Uterus (tissue), 2 donors: ENCODE results near the gene PCGF1.

ENCODE experiments used
- CTCF ChIP-seq, 4 experiments: fragments of 200-600 bp in 2 of 4; fragments of 450-650 bp in 2 of 4; sonication (generic) in 2 of 4; IDR thresholded peaks; one replicate each; pipeline ENCODE4 v1.5.1; 2016 to 2019; ENCODE audit warnings: antibody characterized with exemption in 4 of 4, mild to moderate bottlenecking in 2 of 4, moderate library complexity in 1 of 4
- POLR2A ChIP-seq, 2 donors: fragments of 450-650 bp; IDR thresholded peaks; one replicate each; pipeline ENCODE4 v1.6.1; 2016; ENCODE audit warnings: antibody characterized with exemption in 2 of 2, mild to moderate bottlenecking in 1 of 2, moderate library complexity in 1 of 2

- TF ChIP-seq CTCF (IDR thresholded peaks at IDR 0.05) (no peak), POLR2A (IDR thresholded peaks at IDR 0.05) (no peak)
Observed at GRCh38 chr2:74474899-74475298, 32.6 kb downstream of the PCGF1 start.
